Breast epithelium (tissue), 3 donors: Measurements from ENCODE around the gene TRIM25.

ENCODE experiments used
- CTCF ChIP-seq, 3 donors: fragments of 450-650 bp; IDR thresholded peaks; one replicate each; pipeline ENCODE4 v1.5.1; 2016 to 2017; ENCODE audit warnings: antibody characterized with exemption in 3 of 3, mild to moderate bottlenecking in 3 of 3, moderate library complexity in 3 of 3
- POLR2A ChIP-seq: fragments of 450-650 bp; IDR thresholded peaks from one replicate; pipeline ENCODE4 v1.6.1; 2016; ENCODE audit warnings: antibody characterized with exemption, mild to moderate bottlenecking, moderate library complexity

GRCh38 chr17:56887105-56887504 is 26.7 kb downstream of the TRIM25 start:
- TF ChIP-seq CTCF (IDR thresholded peaks at IDR 0.05) (no peak), POLR2A (no peak)
